ENCODE measurements around the gene C1QTNF6.
"Not testable (repeated sequence)": the region's sequence is repeated elsewhere in the genome, so short reads cannot be mapped to it uniquely, and the experiment has no call there.

Gene C1QTNF6

GRCh38 chr22:37187891-37188761 lies at the start of gene C1QTNF6:
C1QTNF6 (minus strand) TSS chr22:37188247; CDS start chr22:37188213, 34 bp downstream.
- ATAC-seq (replicated peaks), result no peak
- Mint-ChIP-seq H3K4me1 (peaks cover 18 to 22% of the 10 kb centered on the region in 2 donors), H3K4me3 (no peak within 1 kb of the TSS)

GRCh38 chr22:37235897-37236607 lies 48.0 kb upstream of the C1QTNF6 start:
- H3K27me3 Mint-ChIP-seq, result no peaks in the 10 kb centered on the region
- H3K36me3 Mint-ChIP-seq, result peaks cover 68 to 88% of the 10 kb centered on the region in 2 donors
- peak overlapping the region; percentile 46 to 61 for H3K4me3 Mint-ChIP-seq
- peaks cover 80 to 99% of the 10 kb centered on the region in 2 donors for H3K4me1 Mint-ChIP-seq
- DNase-seq (no peak), ATAC-seq (replicated peaks) (no peak)
- no peaks in the 10 kb centered on the region for H3K9me3 Mint-ChIP-seq
- H3K27ac Mint-ChIP-seq, result peak overlapping the region; percentile 94

More at GRCh38 chr22:37187891-37188761, at the start of gene C1QTNF6:
- H3K27ac Mint-ChIP-seq, result peak within 1 kb of the TSS; percentile 28
- peaks cover 4 to 7% of the 10 kb centered on the region in 2 donors for H3K36me3 Mint-ChIP-seq
- H3K9me3 Mint-ChIP-seq, result no peaks in the 10 kb centered on the region
- no peak for DNase-seq
- H3K27me3 Mint-ChIP-seq, result peaks cover 0 to 6% of the 10 kb centered on the region in 2 donors

GRCh38 chr22:37234736-37235711 lies 47.0 kb upstream of the C1QTNF6 start:
- Mint-ChIP-seq H3K27ac (peak overlapping the region; percentile 94), H3K4me1 (peaks cover 80 to 99% of the 10 kb centered on the region in 2 donors), H3K27me3 (no peaks in the 10 kb centered on the region), H3K4me3 (peak overlapping the region; percentile 43 to 48), H3K36me3 (peaks cover 66 to 88% of the 10 kb centered on the region in 2 donors), H3K9me3 (no peaks in the 10 kb centered on the region)
- DNase-seq (no peak), ATAC-seq (replicated peaks) (no peak)

- DNase-seq (no peak), ATAC-seq (replicated peaks) (no peak)
- peaks cover 86 to 99% of the 10 kb centered on the region in 2 donors for H3K4me1 Mint-ChIP-seq
- H3K36me3 Mint-ChIP-seq, result peaks cover 69 to 91% of the 10 kb centered on the region in 2 donors
- H3K27ac Mint-ChIP-seq, result peak overlapping the region; percentile 82
- H3K9me3 Mint-ChIP-seq, result no peaks in the 10 kb centered on the region
- H3K27me3 Mint-ChIP-seq, result no peaks in the 10 kb centered on the region
- H3K4me3 Mint-ChIP-seq, result peak overlapping the region in 1 of 2 donors; percentile 1
Measured at GRCh38 chr22:37233751-37234631, 45.9 kb upstream of the C1QTNF6 start.

- H3K27me3 Mint-ChIP-seq; H3K9me3 Mint-ChIP-seq; DNase-seq; ATAC-seq (replicated peaks): not testable (repeated sequence)
- Mint-ChIP-seq H3K27ac (peak overlapping the region; percentile 82), H3K4me3 (peak overlapping the region in 1 of 2 donors; percentile 11), H3K36me3 (peaks cover 71 to 92% of the 10 kb centered on the region in 2 donors), H3K4me1 (peaks cover 88 to 99% of the 10 kb centered on the region in 2 donors)
Measured at GRCh38 chr22:37233371-37233750, 45.3 kb upstream of the C1QTNF6 start.

GRCh38 chr22:37232140-37232998 lies 44.3 kb upstream of the C1QTNF6 start:
- Mint-ChIP-seq H3K9me3 (no peaks in the 10 kb centered on the region), H3K4me1 (peaks cover 86 to 97% of the 10 kb centered on the region in 2 donors), H3K27me3 (no peaks in the 10 kb centered on the region), H3K27ac (peak overlapping the region; percentile 99), H3K36me3 (peaks cover 69 to 93% of the 10 kb centered on the region in 2 donors), H3K4me3 (no peak overlapping the region)
- DNase-seq, result no peak
- no peak for ATAC-seq (replicated peaks)

- peak overlapping the region; percentile 45 to 56 for H3K4me3 Mint-ChIP-seq
- H3K4me1 Mint-ChIP-seq, result peaks cover 79 to 91% of the 10 kb centered on the region in 2 donors
- no peaks in the 10 kb centered on the region for H3K9me3 Mint-ChIP-seq
- H3K27me3 Mint-ChIP-seq, result no peaks in the 10 kb centered on the region
- ATAC-seq (replicated peaks), result no peak
- peaks cover 63 to 87% of the 10 kb centered on the region in 2 donors for H3K36me3 Mint-ChIP-seq
- peak overlapping the region; percentile 99 for H3K27ac Mint-ChIP-seq
- DNase-seq, result no peak
Measured at GRCh38 chr22:37231406-37232139, 43.5 kb upstream of the C1QTNF6 start.

- no peak for DNase-seq
- H3K36me3 Mint-ChIP-seq, result peaks cover 59 to 87% of the 10 kb centered on the region in 2 donors
Measured at GRCh38 chr22:37230673-37231405, 42.8 kb upstream of the C1QTNF6 start.

DNA sequence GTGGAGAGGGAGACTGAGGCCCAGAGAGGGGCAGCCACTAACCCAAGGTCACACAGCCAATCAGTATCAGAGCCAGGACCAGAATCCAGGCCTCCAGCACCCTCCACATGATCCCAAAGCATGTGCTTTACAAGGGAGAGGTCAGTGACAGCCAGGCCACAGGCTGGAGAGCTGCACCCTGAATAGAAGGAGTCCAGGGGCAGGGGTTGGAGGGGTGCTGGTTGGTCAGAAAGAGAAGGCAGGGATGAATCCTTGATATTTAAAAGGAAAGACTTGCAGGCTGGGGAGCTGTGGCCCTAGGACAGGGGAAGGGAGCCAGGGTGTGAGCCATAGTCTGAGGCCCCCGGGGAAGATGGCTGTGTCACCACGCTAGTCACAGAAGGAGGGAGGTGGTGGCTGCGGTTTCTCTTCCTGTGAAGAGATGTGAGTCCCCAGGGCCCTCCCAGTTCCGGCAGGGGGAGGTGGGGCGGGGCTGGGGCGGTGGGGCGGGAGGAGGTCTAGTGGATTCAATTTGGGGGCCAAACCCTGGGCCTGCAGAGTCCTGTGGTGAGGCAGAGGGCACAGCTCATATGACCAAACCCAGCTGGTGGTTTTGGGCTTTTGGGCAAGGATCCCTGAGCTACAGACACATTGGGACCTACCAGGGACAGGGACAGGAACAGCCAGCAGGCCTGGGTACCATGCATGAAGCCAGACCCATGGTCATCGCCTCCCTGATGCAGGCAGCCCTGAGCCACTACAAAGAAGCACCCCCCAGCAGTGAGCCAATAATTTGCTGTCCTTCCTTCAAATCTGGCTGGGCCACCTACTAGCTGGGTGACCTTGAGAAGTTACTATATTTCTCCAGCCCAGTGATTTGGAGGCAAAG lies 42.0 kb upstream of the C1QTNF6 start:
- Mint-ChIP-seq H3K36me3 (peaks cover 59 to 87% of the 10 kb centered on the region in 2 donors), H3K27ac (peak overlapping the region; percentile 99), H3K4me1 (peaks cover 76 to 91% of the 10 kb centered on the region in 2 donors), H3K9me3 (no peaks in the 10 kb centered on the region), H3K4me3 (peak overlapping the region; percentile 72 to 76), H3K27me3 (no peaks in the 10 kb centered on the region)
- ATAC-seq (replicated peaks), result peak; percentile 84 to 88
- peak; percentile 76 for DNase-seq

More at GRCh38 chr22:37230673-37231405, 42.8 kb upstream of the C1QTNF6 start:
- H3K4me3 Mint-ChIP-seq, result peak overlapping the region; percentile 49 to 56
- H3K27ac Mint-ChIP-seq, result peak overlapping the region; percentile 99
- no peaks in the 10 kb centered on the region for H3K9me3 Mint-ChIP-seq
- H3K4me1 Mint-ChIP-seq, result peaks cover 80 to 91% of the 10 kb centered on the region in 2 donors
- H3K27me3 Mint-ChIP-seq, result no peaks in the 10 kb centered on the region
- ATAC-seq (replicated peaks), result peak; percentile 49 to 64

DNA sequence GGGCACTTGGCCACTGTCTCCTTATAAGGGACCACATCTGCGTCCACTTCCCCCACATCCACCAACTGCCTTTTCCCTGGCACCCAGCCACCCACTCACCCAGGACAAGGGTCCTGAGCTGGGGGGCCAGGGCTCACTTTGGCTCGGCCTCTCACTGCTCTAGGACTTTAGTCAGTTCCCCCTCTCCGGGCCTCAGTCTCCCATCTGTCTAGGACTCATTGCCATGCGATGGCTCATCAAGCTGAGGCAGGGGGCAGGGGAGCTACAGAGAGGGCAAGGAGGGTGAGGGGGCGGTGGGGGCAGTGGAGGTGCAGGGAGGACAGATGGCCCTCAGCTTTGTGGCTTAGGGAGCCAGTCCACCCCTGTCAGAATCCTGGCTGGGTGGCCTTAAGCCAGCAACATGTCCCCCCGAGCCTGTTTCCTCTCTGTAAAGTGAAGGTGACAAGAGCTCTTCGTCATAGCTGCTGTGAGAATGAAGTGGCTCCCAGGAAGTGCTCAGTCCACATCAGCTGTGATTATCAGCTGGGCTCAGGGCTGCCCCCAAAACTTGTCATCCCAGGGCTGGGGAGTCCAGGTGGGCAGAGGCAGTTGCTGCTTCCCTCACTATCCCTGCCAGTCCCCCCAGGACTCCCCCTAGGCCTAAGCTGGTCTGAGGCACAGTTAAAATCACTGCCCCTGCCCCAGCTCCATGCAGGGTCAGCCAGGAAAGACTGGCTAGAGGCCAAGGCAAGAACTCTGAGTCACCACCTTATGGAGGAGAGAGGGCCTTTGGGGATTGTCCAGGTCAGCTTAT lies 41.2 kb upstream of the C1QTNF6 start:
- peak; percentile 18 to 22 for ATAC-seq (replicated peaks)
- H3K4me1 Mint-ChIP-seq, result peaks cover 76 to 91% of the 10 kb centered on the region in 2 donors
- DNase-seq, result no peak
- no peaks in the 10 kb centered on the region for H3K27me3 Mint-ChIP-seq
- peaks cover 59 to 89% of the 10 kb centered on the region in 2 donors for H3K36me3 Mint-ChIP-seq
- H3K4me3 Mint-ChIP-seq, result peak overlapping the region; percentile 72 to 76
- H3K27ac Mint-ChIP-seq, result peak overlapping the region; percentile 99
- H3K9me3 Mint-ChIP-seq, result peaks cover 1 to 2% of the 10 kb centered on the region in 2 donors

Data from stimulated activated naive B cell treated with anti-CD40 and anti-IgM and Interleukin-4, amounts not matched to agents 10 μg/mL and 1 μg/mL and 100 μg/mL, for 72 hours (primary cell).